SU-DHL-6 (cell line): Measurements from ENCODE around the gene KCNK16.
"Not testable (repeated sequence)": the region's sequence is repeated elsewhere in the genome, so short reads cannot be mapped to it uniquely, and the experiment has no call there.

ENCODE experiments used
- H2AFZ ChIP-seq: fragments of 200-600 bp; sonication (generic); 2 replicates; pipeline ENCODE4 v1.6.1; 2014; ENCODE audit warnings: low read depth, mild to moderate bottlenecking, moderate library complexity, mixed read lengths, antibody characterized with exemption, low read length; ENCODE audit not compliant: severe bottlenecking
- H3F3A ChIP-seq: fragments of 200-600 bp; shearing (Covaris generic); 2 replicates; pipeline ENCODE4 v1.6.0; 2016; ENCODE audit warnings: antibody characterized with exemption, mild to moderate bottlenecking; ENCODE audit not compliant: insufficient read depth
- H3K27ac ChIP-seq: fragments of 200-600 bp; sonication (generic); 2 replicates; pipeline ENCODE4 v1.5.1; 2016; ENCODE audit warnings: low read depth, mild to moderate bottlenecking, low read length, moderate library complexity, mixed read lengths
- H3K27me3 ChIP-seq: fragments of 200-600 bp; sonication (generic), shearing (Covaris generic); 2 replicates; pipeline ENCODE4 v1.6.0; 2014; ENCODE audit warnings: mild to moderate bottlenecking, low read length
- H3K36me3 ChIP-seq: fragments of 200-600 bp; sonication (generic); 2 replicates; pipeline ENCODE4 v1.6.1; 2014; ENCODE audit warnings: mild to moderate bottlenecking, low read length, mixed read lengths
- H3K4me2 ChIP-seq: fragments of 300-600, 200-600 bp; shearing (Covaris generic), sonication (generic); 2 replicates; pipeline ENCODE4 v1.6.0; 2014; ENCODE audit warnings: low read length, low read depth, mild to moderate bottlenecking; ENCODE audit not compliant: poor library complexity, severe bottlenecking
- H3K4me3 ChIP-seq: fragments of 200-600 bp; sonication (generic); 2 replicates; pipeline ENCODE4 v1.5.1; 2014; ENCODE audit warnings: antibody characterized with exemption, low read length, mild to moderate bottlenecking, mixed read lengths; ENCODE audit not compliant: insufficient read depth, poor library complexity, severe bottlenecking
- H3K79me2 ChIP-seq: fragments of 200-600 bp; sonication (generic); 2 replicates; pipeline ENCODE4 v1.6.1; 2014; ENCODE audit warnings: mild to moderate bottlenecking, low read length, moderate library complexity; ENCODE audit not compliant: insufficient read depth
- H3K9ac ChIP-seq: fragments of 200-600 bp; sonication (generic); 2 replicates; pipeline ENCODE4 v1.7.0; 2014; ENCODE audit warnings: mild to moderate bottlenecking, low read length
- H3K9me2 ChIP-seq: fragments of 200-600 bp; sonication (generic); replicated peaks from 2 replicates; pipeline ENCODE4 v1.6.1; 2014; ENCODE audit warnings: low read length; ENCODE audit not compliant: insufficient read depth
- H3K9me3 ChIP-seq: fragments of 200-600 bp; sonication (generic); 2 replicates; pipeline ENCODE4 v1.6.1; 2014; ENCODE audit warnings: low read length, mixed read lengths; ENCODE audit not compliant: insufficient read depth
- H4K20me1 ChIP-seq: fragments of 200-600 bp; sonication (generic); 2 replicates; pipeline ENCODE4 v1.6.1; 2014; ENCODE audit warnings: low read depth, mild to moderate bottlenecking, antibody characterized with exemption, low read length, moderate library complexity, mixed read lengths
- EZH2phosphoT487 ChIP-seq: fragments of 200-600 bp; sonication (generic), shearing (Covaris generic); conservative IDR thresholded peaks from 2 replicates; pipeline ENCODE4 v1.6.1; 2018; ENCODE audit warnings: mild to moderate bottlenecking, antibody characterized with exemption, low read length, moderate library complexity, mixed read lengths
- TF ChIP-seq, protein P1 (sequence below): fragments of 200-600 bp; sonication (generic); IDR thresholded peaks from one replicate; pipeline ENCODE4 v1.5.1; 2017; ENCODE audit warnings: antibody characterized with exemption, mild to moderate bottlenecking, low read length, moderate library complexity; ENCODE audit not compliant: insufficient read depth, poor library complexity, severe bottlenecking

The KCNK16 gene

DNA sequence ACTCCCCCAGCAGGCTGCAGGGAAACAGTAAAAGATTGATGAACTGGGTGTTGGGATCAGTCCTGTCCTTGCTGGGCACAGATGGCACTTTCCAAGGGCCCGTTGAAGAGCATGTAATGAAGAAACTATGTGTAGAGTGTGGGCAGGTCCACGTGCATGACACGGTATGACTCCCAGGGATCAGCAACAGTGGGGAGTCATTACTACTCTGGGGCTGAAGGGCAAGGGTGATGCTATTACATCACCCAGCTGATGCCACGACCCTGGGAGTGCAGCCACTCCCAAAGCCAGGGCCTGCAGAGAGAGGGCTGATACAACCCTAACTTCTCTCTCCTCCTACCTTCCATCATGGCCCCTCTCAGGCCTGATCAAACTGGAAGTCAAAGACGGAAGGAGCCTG is 28.4 kb downstream of the KCNK16 start:
- Histone ChIP-seq H3K9me2 (no peaks in the 10 kb centered on the region), H2AFZ (no peak overlapping the region), H3K36me3 (no peaks in the 10 kb centered on the region), H3K4me3 (no peak overlapping the region), H3F3A (no peaks in the 10 kb centered on the region), H4K20me1 (no peaks in the 10 kb centered on the region), H3K79me2 (no peaks in the 10 kb centered on the region), H3K9me3 (no peaks in the 10 kb centered on the region), H3K27ac (no peak overlapping the region), H3K4me2 (no peak overlapping the region), H3K27me3 (no peaks in the 10 kb centered on the region), H3K9ac (no peak overlapping the region)
- no peak for TF ChIP-seq EZH2phosphoT487
- TF ChIP-seq, protein P1, sequence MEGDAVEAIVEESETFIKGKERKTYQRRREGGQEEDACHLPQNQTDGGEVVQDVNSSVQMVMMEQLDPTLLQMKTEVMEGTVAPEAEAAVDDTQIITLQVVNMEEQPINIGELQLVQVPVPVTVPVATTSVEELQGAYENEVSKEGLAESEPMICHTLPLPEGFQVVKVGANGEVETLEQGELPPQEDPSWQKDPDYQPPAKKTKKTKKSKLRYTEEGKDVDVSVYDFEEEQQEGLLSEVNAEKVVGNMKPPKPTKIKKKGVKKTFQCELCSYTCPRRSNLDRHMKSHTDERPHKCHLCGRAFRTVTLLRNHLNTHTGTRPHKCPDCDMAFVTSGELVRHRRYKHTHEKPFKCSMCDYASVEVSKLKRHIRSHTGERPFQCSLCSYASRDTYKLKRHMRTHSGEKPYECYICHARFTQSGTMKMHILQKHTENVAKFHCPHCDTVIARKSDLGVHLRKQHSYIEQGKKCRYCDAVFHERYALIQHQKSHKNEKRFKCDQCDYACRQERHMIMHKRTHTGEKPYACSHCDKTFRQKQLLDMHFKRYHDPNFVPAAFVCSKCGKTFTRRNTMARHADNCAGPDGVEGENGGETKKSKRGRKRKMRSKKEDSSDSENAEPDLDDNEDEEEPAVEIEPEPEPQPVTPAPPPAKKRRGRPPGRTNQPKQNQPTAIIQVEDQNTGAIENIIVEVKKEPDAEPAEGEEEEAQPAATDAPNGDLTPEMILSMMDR = no peak

DNA sequence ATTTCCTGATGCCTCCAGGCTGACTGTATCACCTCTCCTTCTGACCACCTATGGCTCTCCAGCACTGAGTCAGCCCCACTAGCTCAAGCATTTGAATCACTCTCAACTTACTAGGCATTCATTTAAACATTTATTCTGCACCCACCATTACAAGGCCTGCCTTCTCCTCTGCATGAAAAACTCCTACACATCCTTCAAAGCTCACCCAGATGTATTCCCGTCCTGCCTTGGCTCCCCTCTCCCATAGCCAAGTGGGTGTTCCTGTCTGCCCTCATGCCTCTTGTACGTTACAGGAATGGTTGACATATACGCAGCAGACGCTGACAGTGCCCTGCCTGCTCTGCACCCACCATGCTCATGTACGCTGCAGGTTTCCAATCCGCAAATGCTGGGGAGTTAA is 29.9 kb downstream of the KCNK16 start:
- H3K27ac ChIP-seq = no peak overlapping the region
- H3K4me2 ChIP-seq = no peak overlapping the region
- TF ChIP-seq, protein P1 = no peak
- no peak for TF ChIP-seq EZH2phosphoT487
- no peaks in the 10 kb centered on the region for H3K9me3 ChIP-seq
- H4K20me1 ChIP-seq = no peaks in the 10 kb centered on the region
- H2AFZ ChIP-seq = no peak overlapping the region
- no peaks in the 10 kb centered on the region for H3K79me2 ChIP-seq
- H3K4me3 ChIP-seq = no peak overlapping the region
- no peaks in the 10 kb centered on the region for H3F3A ChIP-seq
- H3K27me3 ChIP-seq = no peaks in the 10 kb centered on the region
- no peak overlapping the region for H3K9ac ChIP-seq
- no peaks in the 10 kb centered on the region for H3K9me2 ChIP-seq
- H3K36me3 ChIP-seq = no peaks in the 10 kb centered on the region

DNA sequence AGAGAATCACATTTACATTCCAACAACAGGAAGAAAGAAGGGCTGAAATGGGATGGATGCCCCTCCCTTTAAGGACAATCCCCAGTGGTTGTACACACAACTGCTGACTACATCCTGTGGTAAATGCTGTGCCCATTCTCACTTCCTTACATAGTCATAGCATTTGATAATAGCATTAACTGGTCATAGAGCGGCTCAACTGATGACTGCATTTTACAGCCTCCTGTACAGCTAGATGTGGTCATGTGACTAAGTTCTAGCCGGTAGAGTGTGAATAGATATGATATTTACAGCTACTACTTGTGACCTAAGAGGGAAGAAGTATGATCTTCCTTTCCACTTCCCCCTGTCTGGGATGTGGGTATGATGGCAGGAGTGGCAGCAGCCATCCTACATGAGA is 33.0 kb downstream of the KCNK16 start:
- no peak for TF ChIP-seq EZH2phosphoT487
- TF ChIP-seq, protein P1 = no peak
- no peaks in the 10 kb centered on the region for H3K36me3 ChIP-seq
- H3K9me2 ChIP-seq = no peaks in the 10 kb centered on the region
- H3K9ac ChIP-seq = no peak overlapping the region
- no peak overlapping the region for H3K27ac ChIP-seq
- H3K79me2 ChIP-seq = no peaks in the 10 kb centered on the region
- H3K4me2 ChIP-seq = no peak overlapping the region
- no peak overlapping the region for H2AFZ ChIP-seq
- no peak overlapping the region for H3K4me3 ChIP-seq
- H3K9me3 ChIP-seq = no peaks in the 10 kb centered on the region
- H3K27me3 ChIP-seq = no peaks in the 10 kb centered on the region
- H3F3A ChIP-seq = no peaks in the 10 kb centered on the region
- H4K20me1 ChIP-seq = no peaks in the 10 kb centered on the region

DNA sequence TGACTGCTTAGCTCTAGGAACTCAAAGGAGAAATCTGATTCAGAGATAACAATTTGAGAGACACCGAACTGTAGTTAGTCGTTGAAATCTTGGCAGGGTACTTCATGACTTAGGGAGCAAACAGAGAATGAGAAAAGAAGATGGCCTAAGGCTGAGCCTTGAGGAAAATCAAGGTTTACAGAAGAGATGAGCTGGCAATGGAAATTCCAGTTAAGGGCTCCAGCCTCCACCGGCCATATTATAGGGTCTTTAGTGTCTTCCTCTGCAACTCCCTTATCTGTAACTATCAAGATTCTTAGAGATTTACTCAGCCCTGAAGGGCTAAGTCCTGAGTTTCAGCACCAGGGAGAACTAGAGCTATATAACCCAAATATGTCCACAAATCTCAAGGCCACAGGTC is 34.9 kb downstream of the KCNK16 start:
- no peaks in the 10 kb centered on the region for H3K27me3 ChIP-seq
- H3F3A ChIP-seq = no peaks in the 10 kb centered on the region
- no peaks in the 10 kb centered on the region for H3K9me3 ChIP-seq
- H3K9me2 ChIP-seq = no peaks in the 10 kb centered on the region
- H3K27ac ChIP-seq = no peak overlapping the region
- H3K36me3 ChIP-seq = no peaks in the 10 kb centered on the region
- TF ChIP-seq, protein P1 = no peak
- TF ChIP-seq EZH2phosphoT487 = no peak
- no peak overlapping the region for H2AFZ ChIP-seq
- H4K20me1 ChIP-seq = no peaks in the 10 kb centered on the region
- no peak overlapping the region for H3K4me2 ChIP-seq
- no peaks in the 10 kb centered on the region for H3K79me2 ChIP-seq
- H3K4me3 ChIP-seq = no peak overlapping the region
- no peak overlapping the region for H3K9ac ChIP-seq

DNA sequence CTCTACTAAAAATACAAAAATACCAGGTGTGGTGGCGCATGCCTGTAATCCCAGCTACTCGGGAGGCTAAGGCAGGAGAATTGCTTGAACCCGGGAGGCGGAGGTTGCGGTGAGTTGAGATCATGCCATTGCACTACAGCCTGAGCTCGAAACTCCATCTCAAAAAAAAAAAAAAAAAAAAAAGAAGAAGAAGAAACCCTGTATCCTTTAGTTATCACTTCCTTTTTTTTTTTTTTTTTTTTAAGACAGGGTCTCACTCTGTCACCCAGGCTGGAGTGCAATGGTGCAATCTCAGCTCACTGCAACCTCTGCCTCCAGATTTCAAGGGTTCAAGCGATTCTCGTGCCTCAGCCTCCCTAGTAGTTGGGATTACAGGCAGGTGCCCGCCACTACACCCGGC is 35.9 kb downstream of the KCNK16 start:
- H3K4me3 ChIP-seq, H3K36me3 ChIP-seq, H3K27ac ChIP-seq, H3K79me2 ChIP-seq, H2AFZ ChIP-seq, H3K27me3 ChIP-seq, H3K9ac ChIP-seq, H4K20me1 ChIP-seq, H3K4me2 ChIP-seq, H3F3A ChIP-seq, H3K9me3 ChIP-seq, H3K9me2 ChIP-seq: not testable (repeated sequence)
